HL-60/S4 treated with retinoic acid at 250 ng/mL for 4 days and 3 days (cell line): ENCODE data around the gene FHOD1.

Experiments used
- in situ Hi-C: fragments of 300-500 bp; cut with MboI; formaldehyde crosslinking; loops from 2 replicates; pipeline ENCODE4 v1.7.0; 2022; ENCODE audit warnings: low sequenced_read_pairs

Gene FHOD1

GRCh38 chr16:67210069-67210937 is 37.0 kb downstream of the FHOD1 start:
- in situ Hi-C loops: no loop called here

DNA sequence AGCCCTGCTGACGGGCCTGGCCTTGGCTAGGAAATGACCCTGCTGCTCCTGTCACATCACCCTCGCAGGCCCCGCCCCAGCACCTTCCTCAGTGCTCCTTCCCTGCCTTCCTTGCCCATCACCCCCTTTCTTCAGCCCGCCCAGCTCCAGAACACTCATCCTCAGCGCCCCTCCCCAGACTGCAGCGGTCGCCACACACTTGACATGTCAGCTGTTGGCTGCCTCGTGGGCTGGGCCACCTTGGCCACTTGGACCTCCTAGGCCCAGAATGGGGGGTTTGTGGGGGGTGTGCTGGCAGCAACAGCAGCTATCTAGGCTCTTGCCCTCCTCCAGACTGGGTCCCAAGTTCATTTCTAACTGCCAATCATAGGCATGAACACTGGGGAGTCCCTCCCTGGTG is 37.7 kb downstream of the FHOD1 start:
- in situ Hi-C loops: no loop called here

- in situ Hi-C loops: no loop called here
Observed at GRCh38 chr16:67208154-67208896, 39.0 kb downstream of the FHOD1 start.

- in situ Hi-C loops: no loop called here
Observed at GRCh38 chr16:67207249-67208091, 39.8 kb downstream of the FHOD1 start.

DNA sequence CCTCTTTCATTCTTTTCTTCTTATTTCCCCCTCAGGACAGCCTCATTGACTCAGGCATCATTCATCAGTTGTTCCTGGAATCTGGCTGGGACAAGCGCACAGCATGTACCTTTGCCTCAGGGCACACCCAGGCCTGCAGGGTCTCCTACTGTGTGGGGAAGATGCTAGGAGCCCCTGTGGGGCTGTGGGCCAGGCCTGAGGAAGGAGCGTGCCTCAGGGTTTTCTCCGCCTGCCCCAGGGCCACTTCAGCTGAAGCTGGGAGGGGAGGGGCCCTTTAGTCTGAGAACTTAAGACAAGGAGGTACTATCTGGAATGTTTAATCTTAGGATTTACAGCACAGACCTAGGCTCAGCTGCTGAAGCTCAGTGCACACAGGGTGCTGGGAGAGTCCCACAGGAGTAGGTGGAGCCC is 40.4 kb downstream of the FHOD1 start:
- in situ Hi-C loops: no loop called here

- in situ Hi-C loops: no loop called here
Observed at GRCh38 chr16:67206129-67206837, 41.0 kb downstream of the FHOD1 start.

DNA sequence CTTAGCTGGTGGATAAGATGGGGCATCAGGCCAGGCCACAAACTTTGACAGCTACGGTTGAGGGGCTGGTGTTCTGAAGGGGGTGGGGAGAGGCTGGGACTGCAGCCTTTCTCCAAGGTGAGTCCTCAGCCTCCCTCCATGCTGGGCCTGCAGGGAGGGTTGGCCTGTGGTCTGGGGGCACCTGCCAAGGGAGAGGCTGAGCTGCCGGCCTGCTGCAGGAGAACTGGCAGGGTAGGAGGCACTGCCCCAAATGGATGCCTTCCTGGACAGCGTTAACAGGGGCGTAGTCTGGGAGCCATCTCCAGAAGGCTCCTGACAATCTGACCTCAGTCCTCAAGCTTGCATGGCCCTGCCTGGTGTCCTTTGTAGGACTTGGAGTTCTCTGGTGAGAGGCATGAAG is 43.2 kb downstream of the FHOD1 start:
- in situ Hi-C loops: no loop called here

GRCh38 chr16:67202956-67203493 is 44.3 kb downstream of the FHOD1 start:
- in situ Hi-C loops: no loop called here

DNA sequence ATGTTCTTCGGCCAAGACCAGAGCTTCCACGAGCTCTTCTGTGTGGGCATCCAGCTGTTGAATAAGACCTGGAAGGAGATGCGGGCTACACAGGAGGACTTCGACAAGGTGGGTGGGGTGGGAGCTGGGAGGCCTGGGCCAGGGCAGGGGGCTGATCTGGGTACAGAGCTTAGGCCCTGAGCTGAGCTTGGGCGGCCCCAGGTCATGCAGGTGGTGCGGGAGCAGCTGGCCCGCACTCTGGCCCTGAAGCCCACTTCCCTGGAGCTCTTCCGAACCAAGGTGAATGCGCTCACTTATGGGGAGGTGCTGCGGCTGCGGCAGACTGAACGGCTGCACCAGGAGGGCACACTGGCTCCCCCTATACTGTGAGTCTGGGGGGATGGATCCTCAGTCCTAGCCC is 44.9 kb downstream of the FHOD1 start:
- in situ Hi-C loops: no loop called here

DNA sequence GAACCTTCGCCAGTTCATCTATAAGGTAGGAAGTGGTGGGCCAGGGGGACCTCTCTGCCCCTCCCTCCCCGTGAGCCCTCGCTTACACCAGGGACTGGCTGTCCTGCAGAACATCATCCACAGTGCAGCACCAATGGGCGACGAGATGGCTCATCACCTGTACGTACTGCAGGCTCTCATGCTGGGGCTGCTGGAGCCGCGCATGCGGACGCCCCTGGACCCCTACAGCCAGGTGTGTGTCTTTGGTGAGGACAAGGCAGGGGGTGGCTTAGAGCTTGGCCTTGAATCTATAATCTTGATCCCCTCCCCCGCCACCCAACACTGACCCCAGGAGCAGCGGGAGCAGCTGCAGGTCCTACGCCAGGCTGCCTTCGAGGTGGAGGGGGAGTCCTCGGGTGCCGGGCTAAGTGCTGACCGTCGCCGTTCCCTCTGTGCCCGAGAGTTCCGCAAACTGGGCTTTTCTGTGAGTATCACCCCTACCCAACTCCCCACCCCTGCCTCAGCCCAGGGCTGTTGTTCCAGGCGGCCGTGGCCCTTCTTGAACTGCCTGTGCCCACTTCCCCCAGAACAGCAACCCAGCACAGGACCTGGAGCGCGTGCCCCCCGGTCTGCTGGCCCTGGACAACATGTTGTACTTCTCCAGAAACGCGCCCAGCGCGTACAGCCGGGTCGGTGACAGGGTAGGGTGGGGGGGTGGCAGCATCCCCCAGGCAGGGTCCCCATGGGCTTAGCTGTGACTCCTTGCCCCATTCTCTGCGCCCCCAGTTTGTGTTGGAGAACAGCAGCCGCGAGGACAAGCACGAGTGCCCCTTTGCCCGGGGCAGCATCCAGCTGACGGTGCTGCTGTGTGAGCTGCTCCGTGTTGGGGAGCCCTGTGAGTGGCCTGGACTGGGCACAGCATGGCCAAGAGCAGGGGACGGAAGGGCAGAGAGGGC is 45.6 kb downstream of the FHOD1 start:
- in situ Hi-C loops: no loop called here

GRCh38 chr16:67200491-67200890 is 46.8 kb downstream of the FHOD1 start:
- in situ Hi-C loops: no loop called here

GRCh38 chr16:67199808-67200198 is 47.5 kb downstream of the FHOD1 start:
- in situ Hi-C loops: no loop called here

GRCh38 chr16:67199011-67199807 is 48.1 kb downstream of the FHOD1 start, which contains the start of gene ELMO3:
Gene ELMO3 (plus strand): TSS chr16:67199131. CDS start chr16:67199327, 196 bp downstream.
- in situ Hi-C loops: no loop called here

GRCh38 chr16:67198238-67198734 is 49.0 kb downstream of the FHOD1 start:
- in situ Hi-C loops: no loop called here

- in situ Hi-C loops: no loop called here
Observed at GRCh38 chr16:67197704-67198103, 49.6 kb downstream of the FHOD1 start.

GRCh38 chr16:67196881-67197280 is 50.4 kb downstream of the FHOD1 start:
- in situ Hi-C loops: no loop called here

DNA sequence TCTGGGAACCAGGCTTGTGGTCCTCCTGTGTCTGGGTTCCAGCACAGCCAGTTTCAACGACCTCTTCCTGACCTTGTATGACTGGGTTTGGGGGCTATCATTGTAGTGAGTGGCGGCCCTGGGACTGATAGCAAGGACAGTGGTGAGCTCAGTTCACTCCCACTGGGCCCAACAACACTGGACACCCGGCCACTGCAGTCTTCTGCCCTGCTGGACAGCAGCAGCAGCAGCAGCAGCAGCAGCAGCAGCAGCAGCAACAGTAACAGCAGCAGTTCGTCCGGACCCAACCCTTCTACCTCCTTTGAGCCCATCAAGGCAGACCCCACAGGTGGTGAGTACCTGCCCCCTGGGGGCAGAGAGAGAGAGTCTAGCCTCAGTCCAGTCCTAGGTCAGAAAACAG is 51.6 kb downstream of the FHOD1 start:
- in situ Hi-C loops: no loop called here

DNA sequence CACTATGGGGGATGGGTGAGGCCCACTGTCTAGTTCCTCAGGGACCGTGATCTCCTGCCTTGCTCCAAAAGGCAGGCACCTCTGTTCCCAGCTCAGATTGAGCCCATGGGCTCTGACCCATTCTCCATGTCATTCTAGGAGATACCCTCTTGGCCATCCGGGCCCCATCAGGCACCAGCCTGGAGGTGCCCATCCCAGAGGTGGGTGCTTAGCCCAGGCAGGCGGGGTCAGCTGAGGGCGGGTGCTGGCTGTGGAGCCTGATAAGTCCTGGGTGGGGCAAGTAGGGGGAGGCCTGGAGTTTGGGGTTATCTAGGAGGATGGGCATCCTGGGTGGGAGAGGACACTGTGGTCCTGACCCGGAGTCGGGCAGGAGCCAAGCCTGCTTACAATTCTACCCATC is 53.0 kb downstream of the FHOD1 start:
- in situ Hi-C loops: no loop called here
